Activated CD4-positive, alpha-beta memory T cell treated with anti-CD3 and anti-CD28 coated beads for 36 hours (primary cell): ENCODE results near the gene CRYBB3. TPM values are rescaled to one million over a fixed set of nuclear protein-coding genes. Genes with fewer than 3 reads are reported as not detected.

Experiments used
- CTCF ChIA-PET: fragments of 350-600 bp; sonication (Branson Sonifier 250); formaldehyde crosslinking; loops from one replicate; lab custom pipeline; 2021; ENCODE audit warnings: antibody characterized with exemption, inconsistent platforms; lab: Charles Lee
- POLR2A ChIA-PET: fragments of 350-600 bp; sonication (Branson Sonifier 250); formaldehyde crosslinking; loops from one replicate; lab custom pipeline; 2021; ENCODE audit warnings: antibody characterized with exemption; lab: Charles Lee
- DNase-seq: peaks from one replicate; pipeline ENCODE4 v3.0.0-alpha.2; 2020
- H3K27ac Mint-ChIP-seq: one replicate; pipeline ENCODE4 v1.8.0; 2021; ENCODE audit warnings: mixed read lengths
- H3K27me3 Mint-ChIP-seq: one replicate; pipeline ENCODE4 v1.8.0; 2021; ENCODE audit warnings: mixed read lengths
- H3K36me3 Mint-ChIP-seq: one replicate; pipeline ENCODE4 v1.8.0; 2021; ENCODE audit warnings: mixed read lengths
- H3K4me1 Mint-ChIP-seq: one replicate; pipeline ENCODE4 v1.8.0; 2021; ENCODE audit warnings: low read depth, mixed read lengths
- H3K4me3 Mint-ChIP-seq: one replicate; pipeline ENCODE4 v1.8.0; 2021; ENCODE audit warnings: mild to moderate bottlenecking, mixed read lengths
- H3K9me3 Mint-ChIP-seq: one replicate; pipeline ENCODE4 v1.8.0; 2021; ENCODE audit warnings: mixed read lengths
- intact Hi-C: fragments of 100-400 bp; cut with micrococcal nuclease; formaldehyde crosslinking; loops from one replicate; pipeline ENCODE4 v1.15.1; 2023
- total RNA-seq, 2 experiments: library from RNA; stranded (reverse); gene quantifications; one replicate each; pipeline ENCODE4 v1.2.3, GENCODE V29; 2021

The CRYBB3 gene
- under 1 TPM; 0.27 to 0.43 TPM for total RNA-seq

DNA sequence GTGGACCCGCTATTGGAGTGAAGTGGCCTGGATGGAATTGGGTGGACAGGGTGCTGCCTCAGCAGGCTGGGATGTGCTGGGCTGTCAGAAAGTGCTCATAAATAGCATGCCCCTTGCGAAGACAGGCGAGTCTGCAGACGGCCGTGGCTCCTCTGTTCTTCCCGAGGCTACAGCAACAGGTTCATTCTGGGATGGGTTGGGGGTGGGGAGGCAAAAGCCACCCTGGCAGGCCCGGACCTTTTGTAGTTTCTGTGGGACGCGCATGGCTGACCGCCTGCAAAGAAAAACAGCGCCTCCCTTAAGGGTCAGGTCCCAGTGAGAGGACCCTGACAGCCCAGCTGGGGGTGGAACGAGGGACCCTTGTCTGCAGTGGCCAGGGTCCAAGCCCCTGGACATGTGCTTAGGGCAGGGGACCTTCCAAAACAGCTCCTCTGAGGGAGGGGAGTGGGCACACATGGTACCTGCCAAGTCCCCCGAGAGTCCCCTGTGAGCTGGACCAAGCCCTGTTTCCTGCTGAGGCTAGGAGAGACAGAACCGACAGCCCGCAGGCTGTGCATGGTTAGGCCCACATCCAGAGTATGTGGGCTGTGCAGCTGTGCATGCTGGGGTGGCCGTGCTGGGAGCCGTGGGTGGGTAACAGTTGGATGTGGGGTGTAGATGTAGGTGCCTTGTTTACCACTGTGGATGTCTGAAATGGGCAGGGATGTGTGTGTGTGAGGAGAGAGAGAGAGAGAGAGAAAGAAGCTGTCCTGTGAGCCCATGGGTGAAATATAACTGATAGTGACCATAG, at the start of gene CRYBB3:
Gene CRYBB3 (plus strand): TSS at position 128 of the 790 bp plus-strand sequence. CDS start 1,539 bp downstream, outside the sequence.
- CTCF ChIA-PET = interaction anchor here (3.1 kb wide), 1 partner anchor 119 kb away, joined by 24 read pairs; no protein-coding TSS in a partner anchor
- POLR2A ChIA-PET = no interaction called here
- no peak within 1 kb of the TSS for H3K27ac Mint-ChIP-seq

DNA sequence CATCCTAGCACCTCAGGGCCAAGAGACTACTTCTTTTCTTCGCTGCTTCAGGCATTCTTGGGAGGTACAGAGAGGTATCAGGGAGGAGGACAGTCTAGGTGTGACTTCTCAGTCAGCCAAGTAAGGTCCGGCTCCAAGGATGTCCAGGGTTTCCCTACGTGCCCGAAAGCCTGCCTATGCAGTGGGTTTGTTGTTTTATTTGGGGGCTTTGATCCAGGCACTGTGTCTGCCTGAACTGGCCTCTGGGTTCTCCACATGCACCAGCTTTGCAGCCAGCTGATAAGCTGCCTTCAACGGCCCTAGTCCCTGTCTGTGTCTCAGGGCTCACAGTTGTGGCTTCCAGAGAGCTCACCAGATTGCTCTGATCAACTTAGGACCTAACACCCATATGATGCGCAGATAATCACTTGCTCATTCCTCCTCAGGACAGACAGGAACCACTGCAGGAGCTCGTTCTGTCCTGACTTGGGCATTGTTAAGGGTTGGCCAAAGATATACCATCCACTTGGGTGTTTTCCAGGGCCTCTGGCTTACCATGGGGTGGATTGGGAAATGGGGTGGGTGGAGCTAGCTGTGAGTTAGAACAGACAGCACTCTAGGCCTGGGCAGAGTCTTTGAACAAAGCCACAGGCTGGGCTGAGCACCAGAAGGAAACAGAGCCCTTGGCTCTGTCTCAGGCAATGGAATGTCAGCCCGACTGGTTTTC, 45.5 kb upstream of the CRYBB3 start:
- no peaks in the 10 kb centered on the region for H3K36me3 Mint-ChIP-seq
- no peaks in the 10 kb centered on the region for H3K4me1 Mint-ChIP-seq
- no peaks in the 10 kb centered on the region for H3K9me3 Mint-ChIP-seq
- ChIA-PET CTCF (interaction anchor here (1.5 kb wide), 1 partner anchor 43 kb away, joined by 3 read pairs; no protein-coding TSS in a partner anchor), POLR2A (no interaction called here)
- intact Hi-C loops = no loop called here
- no peak overlapping the region for H3K4me3 Mint-ChIP-seq
- no peak overlapping the region for H3K27ac Mint-ChIP-seq
- H3K27me3 Mint-ChIP-seq = no peaks in the 10 kb centered on the region
- DNase-seq = no peak

More for the DNA sequence above, at the start of gene CRYBB3:
- intact Hi-C loops = no loop called here
- DNase-seq = no peak
- H3K4me1 Mint-ChIP-seq = no peaks in the 10 kb centered on the region
- H3K36me3 Mint-ChIP-seq = no peaks in the 10 kb centered on the region
- H3K9me3 Mint-ChIP-seq = no peaks in the 10 kb centered on the region
- H3K4me3 Mint-ChIP-seq = no peak within 1 kb of the TSS
- H3K27me3 Mint-ChIP-seq = no peaks in the 10 kb centered on the region

DNA sequence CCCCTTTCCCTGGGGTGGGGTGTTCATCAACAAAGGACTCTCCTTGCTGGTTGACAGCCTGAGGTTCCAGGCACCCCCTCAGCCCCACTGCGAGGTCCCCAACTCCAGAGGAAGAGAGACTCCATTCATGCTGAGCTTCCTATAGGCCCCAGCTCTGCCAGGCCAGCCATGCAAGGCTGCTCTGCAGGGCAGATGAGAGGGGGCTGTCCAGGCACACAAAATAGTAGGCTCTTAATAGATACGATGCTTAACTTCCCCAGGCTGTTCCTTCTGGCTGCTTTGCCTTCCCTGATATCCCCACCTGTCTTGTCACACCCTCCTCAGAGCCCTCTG, 45.0 kb upstream of the CRYBB3 start:
- DNase-seq = no peak
- no peak overlapping the region for H3K4me3 Mint-ChIP-seq
- ChIA-PET CTCF (interaction anchor here (1.5 kb wide), 1 partner anchor 43 kb away, joined by 3 read pairs; no protein-coding TSS in a partner anchor), POLR2A (no interaction called here)
- intact Hi-C loops = no loop called here
- H3K9me3 Mint-ChIP-seq = no peaks in the 10 kb centered on the region
- no peaks in the 10 kb centered on the region for H3K4me1 Mint-ChIP-seq
- no peaks in the 10 kb centered on the region for H3K36me3 Mint-ChIP-seq
- H3K27me3 Mint-ChIP-seq = no peaks in the 10 kb centered on the region
- no peak overlapping the region for H3K27ac Mint-ChIP-seq

DNA sequence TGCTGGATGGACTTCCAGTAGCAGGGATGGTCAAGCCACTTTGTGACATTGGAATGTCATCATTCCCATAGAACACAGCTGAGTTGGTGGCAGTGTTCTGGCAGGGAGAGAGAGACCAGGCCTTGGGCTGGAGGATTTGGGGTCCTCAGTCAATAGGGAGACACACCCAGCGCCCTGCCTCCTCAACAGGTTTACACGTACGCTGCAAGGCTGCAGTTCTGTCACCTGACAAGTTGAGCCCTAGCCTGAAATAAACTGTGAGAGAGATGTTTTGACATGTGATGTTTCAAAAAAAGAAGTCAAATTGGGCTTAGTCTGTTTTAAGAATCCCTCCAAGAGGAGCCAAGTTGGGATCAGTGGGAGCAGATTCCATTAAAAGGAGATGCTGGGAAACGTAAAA, 42.9 kb upstream of the CRYBB3 start:
- no peak overlapping the region for H3K27ac Mint-ChIP-seq
- H3K4me3 Mint-ChIP-seq = no peak overlapping the region
- intact Hi-C loops = no loop called here
- ChIA-PET CTCF (no interaction called here), POLR2A (no interaction called here)
- DNase-seq = no peak
- H3K36me3 Mint-ChIP-seq = no peaks in the 10 kb centered on the region
- no peaks in the 10 kb centered on the region for H3K27me3 Mint-ChIP-seq
- no peaks in the 10 kb centered on the region for H3K4me1 Mint-ChIP-seq
- no peaks in the 10 kb centered on the region for H3K9me3 Mint-ChIP-seq

DNA sequence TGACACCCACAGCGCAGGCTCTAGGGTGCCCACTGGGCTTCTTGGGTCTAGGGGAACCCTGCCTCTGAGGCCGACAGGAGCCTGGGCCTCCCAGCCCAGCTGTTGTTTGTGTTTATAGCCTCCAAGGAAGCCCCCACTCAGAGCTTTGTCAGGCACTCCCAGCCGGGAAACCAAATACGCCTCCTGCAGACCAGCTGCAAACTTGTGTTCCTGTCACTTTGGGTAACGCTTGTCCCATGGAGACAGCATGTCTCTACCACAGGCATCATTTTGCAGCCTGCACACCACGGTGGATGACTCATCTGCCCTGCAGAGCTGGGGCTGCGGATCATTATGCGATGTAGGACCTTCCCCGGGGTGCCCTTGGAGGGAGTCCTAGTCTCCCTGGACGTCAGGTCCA, 40.6 kb upstream of the CRYBB3 start:
- no peaks in the 10 kb centered on the region for H3K36me3 Mint-ChIP-seq
- intact Hi-C loops = no loop called here
- H3K9me3 Mint-ChIP-seq = no peaks in the 10 kb centered on the region
- no peak for DNase-seq
- H3K4me3 Mint-ChIP-seq = no peak overlapping the region
- H3K27me3 Mint-ChIP-seq = no peaks in the 10 kb centered on the region
- H3K4me1 Mint-ChIP-seq = no peaks in the 10 kb centered on the region
- no peak overlapping the region for H3K27ac Mint-ChIP-seq
- CTCF ChIA-PET = no interaction called here
- POLR2A ChIA-PET = no interaction called here

DNA sequence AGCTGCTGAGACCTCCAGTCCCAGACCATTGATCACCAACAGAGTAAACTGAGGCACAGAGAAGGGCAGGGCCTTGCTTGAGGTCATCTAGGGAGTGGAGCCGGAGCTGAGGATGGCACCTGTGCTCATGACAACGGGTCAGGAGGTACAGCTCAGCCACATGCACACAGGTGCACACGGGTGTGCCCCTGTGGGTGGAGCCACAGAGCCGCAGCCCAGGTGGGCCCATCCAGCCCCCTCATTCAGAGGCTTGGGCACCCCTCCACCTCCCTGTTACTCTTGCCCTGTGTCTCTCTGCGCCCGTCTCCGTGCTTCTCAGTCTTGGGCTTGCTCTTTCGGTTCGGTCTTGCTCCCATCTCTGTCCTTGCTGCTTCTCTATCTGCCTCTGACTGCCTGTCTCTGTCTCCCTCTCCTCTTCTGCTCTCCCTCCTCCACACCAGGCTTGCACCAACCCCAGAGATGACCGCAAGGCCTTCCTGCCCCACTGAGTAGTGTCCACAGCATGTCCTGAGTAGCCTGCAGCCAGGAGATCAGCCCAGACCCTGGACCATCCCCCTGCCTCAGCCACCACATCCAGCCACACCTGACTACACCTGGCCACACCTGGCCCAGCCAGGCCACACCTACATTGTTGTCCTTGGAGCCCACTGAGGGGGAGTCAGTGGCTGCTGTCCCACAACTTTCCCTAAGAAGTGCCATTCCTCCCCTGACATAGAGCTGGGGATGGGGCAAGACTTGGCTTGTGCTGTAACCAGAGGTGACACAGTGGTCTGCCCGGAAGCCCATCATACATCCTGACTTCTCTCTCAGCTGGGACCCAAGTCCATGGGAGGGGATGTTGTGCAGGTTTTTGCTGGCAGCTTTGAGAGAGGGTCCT, 39.3 kb upstream of the CRYBB3 start:
- Mint-ChIP-seq H3K4me1 (no peaks in the 10 kb centered on the region), H3K27me3 (no peaks in the 10 kb centered on the region), H3K36me3 (no peaks in the 10 kb centered on the region), H3K4me3 (no peak overlapping the region), H3K27ac (no peak overlapping the region), H3K9me3 (no peaks in the 10 kb centered on the region)
- POLR2A ChIA-PET = no interaction called here
- intact Hi-C loops = no loop called here
- CTCF ChIA-PET = no interaction called here
- no peak for DNase-seq

DNA sequence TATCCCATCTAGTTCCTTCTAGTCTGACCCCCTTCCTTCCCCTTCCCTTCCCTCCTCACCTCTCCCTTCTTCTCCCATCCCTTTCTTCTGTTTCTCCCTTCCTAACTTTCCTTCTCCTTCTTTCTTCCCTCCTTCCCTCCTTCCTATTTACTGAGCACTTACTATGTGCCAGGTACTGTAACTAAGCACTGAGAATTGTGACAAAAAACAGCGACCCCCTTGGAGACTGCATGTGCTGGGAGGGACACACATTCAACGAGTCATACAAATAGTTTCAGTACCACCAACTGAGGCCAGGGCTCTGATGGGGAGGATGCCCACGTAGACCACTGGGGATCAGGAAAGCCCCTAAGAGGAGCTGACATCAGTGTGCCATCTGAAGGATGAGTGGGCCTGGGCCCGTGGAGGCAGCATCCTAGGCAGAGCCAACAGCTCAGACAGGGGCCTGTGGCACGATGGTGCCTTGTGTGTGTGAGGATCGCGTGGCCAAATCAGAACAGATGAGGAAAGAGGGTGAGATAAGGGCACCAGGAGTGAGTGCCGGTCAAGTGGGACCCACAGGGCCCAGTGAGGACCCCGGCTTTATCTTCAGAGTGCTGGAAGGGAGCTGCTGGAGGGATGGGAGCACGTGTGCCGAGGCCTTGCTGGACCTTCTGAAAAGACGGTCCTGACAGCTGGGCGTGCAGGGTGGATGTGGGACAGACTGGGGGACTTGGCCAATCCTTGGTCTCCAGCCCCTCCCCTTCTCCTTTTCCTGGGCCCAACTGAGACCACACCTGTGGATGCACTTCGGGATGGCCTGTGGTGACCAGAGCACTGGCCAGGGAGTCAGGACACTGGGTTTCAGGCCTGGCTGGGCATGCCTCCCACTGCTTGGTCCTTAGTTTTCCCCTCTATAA, 38.4 kb upstream of the CRYBB3 start:
- Mint-ChIP-seq H3K4me3 (no peak overlapping the region), H3K4me1 (no peaks in the 10 kb centered on the region), H3K27me3 (no peaks in the 10 kb centered on the region), H3K36me3 (no peaks in the 10 kb centered on the region), H3K27ac (no peak overlapping the region), H3K9me3 (no peaks in the 10 kb centered on the region)
- intact Hi-C loops = no loop called here
- no peak for DNase-seq
- POLR2A ChIA-PET = no interaction called here
- CTCF ChIA-PET = interaction anchor here (0.9 to 1.0 kb wide), 2 partner anchors 12 to 50 kb away, joined by 3 read pairs; no protein-coding TSS in a partner anchor

DNA sequence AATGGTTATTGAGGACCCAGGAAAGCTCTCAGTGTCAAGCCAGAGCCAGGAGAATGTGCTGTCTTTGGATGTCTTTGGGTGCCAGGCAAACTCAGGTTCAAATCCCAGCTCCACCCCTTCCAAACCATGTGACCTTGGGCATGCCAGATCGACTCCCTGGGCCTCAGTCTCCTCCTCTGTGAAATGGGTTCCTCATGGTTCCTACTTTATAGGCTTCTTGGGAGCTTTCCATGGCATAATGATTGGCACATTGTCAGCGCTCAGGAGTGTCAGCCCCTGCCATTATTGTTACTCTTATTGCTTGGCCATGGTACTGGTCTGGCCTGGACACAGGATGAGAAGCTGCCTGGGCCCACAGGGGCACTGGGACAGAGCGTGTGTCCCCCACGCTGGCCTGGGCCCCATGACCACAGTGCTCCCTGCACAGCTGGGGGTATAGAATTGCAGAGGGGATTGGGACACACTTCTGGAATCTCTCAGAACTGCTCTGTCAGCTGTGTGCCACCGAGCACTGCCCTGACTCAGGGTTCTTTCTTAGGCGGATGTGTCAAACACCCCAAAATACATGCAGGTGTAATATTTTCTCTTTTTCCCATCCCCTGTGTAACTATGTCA, 37.6 kb upstream of the CRYBB3 start:
- intact Hi-C loops = no loop called here
- no peak overlapping the region for H3K27ac Mint-ChIP-seq

DNA sequence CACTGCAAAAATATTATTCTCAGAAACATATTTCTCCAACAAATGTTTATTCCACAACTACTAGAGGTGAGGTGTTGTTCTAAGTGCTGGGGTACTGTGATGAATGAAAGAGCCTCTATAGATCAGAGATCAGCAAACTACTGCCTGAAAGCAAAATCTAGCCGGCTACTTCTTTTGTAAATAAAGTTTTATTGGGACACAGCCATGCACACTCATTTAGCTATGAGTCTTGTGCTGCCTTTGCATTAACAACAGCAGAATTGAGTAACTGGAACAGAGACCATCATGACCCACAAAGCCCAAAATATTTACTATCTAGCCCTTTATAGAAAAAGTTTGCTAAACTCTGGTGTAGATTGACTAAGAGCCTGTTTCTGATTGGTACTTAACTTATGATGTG, 37.1 kb upstream of the CRYBB3 start:
- Mint-ChIP-seq H3K27ac (no peak overlapping the region), H3K4me1 (no peaks in the 10 kb centered on the region), H3K9me3 (no peaks in the 10 kb centered on the region), H3K36me3 (no peaks in the 10 kb centered on the region), H3K27me3 (no peaks in the 10 kb centered on the region), H3K4me3 (no peak overlapping the region)
- ChIA-PET CTCF (interaction anchor here (0.9 to 1.0 kb wide), 2 partner anchors 11 to 52 kb away, joined by 3 read pairs; no protein-coding TSS in a partner anchor), POLR2A (no interaction called here)
- intact Hi-C loops = no loop called here
- no peak for DNase-seq

More for the DNA sequence above, 37.6 kb upstream of the CRYBB3 start:
- H3K27me3 Mint-ChIP-seq = no peaks in the 10 kb centered on the region
- CTCF ChIA-PET = interaction anchor here (0.9 to 1.0 kb wide), 2 partner anchors 12 to 51 kb away, joined by 3 read pairs; no protein-coding TSS in a partner anchor
- POLR2A ChIA-PET = no interaction called here
- no peaks in the 10 kb centered on the region for H3K36me3 Mint-ChIP-seq
- no peak overlapping the region for H3K4me3 Mint-ChIP-seq
- H3K9me3 Mint-ChIP-seq = no peaks in the 10 kb centered on the region
- no peak for DNase-seq
- H3K4me1 Mint-ChIP-seq = no peaks in the 10 kb centered on the region

DNA sequence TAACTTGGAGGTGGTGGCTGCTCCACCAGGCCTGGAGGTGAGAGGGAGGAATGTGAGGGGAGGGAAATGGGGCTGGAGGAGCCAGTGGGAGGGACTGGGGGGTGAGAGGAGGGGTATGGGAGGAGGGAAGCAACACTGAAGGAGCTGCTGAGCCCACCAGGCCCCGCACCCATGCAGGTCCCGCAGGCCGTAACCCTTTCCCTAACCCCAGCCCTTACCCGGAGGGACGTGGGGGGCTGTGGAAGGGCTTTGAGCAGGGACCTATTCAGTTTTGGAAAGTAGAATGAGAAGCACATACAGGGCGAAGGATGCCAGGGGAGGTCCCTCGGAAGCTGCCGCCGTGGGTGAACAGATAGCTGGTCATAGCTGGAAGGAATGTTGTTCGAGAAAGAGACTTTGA, 33.9 kb upstream of the CRYBB3 start:
- Mint-ChIP-seq H3K4me3 (no peak overlapping the region), H3K36me3 (no peaks in the 10 kb centered on the region), H3K4me1 (no peaks in the 10 kb centered on the region), H3K27ac (no peak overlapping the region), H3K27me3 (no peaks in the 10 kb centered on the region), H3K9me3 (no peaks in the 10 kb centered on the region)
- intact Hi-C loops = no loop called here
- CTCF ChIA-PET = interaction anchor here (2.5 kb wide), 1 partner anchor 36 kb away, joined by 9 read pairs; no protein-coding TSS in a partner anchor
- no peak for DNase-seq
- POLR2A ChIA-PET = no interaction called here
